Spleen (tissue), 11 donors: Measurements from ENCODE around the gene TNFAIP3. TPM values are rescaled to one million over a fixed set of nuclear protein-coding genes. Genes with fewer than 3 reads are reported as not detected.

ENCODE experiments used
- DNase-seq: peaks from one replicate; pipeline ENCODE4 v3.0.0-alpha.2; 2020
- H3K27ac ChIP-seq, 8 donors: fragments of 200-600 bp; sonication (generic) in 7 of 8; 1 replicate in 4 of 8; 2 replicates in 4 of 8; pipeline versions ENCODE4 v1.5.0 to v1.8.0; 2016 to 2021; ENCODE audit warnings: inconsistent platforms in 4 of 8, mild to moderate bottlenecking in 4 of 8, moderate library complexity in 1 of 8
- H3K27me3 ChIP-seq, 7 donors: fragments of 200-600 bp; sonication (generic) in 6 of 7; replicated peaks in 1 of 7; 1 replicate in 4 of 7; 2 replicates in 3 of 7; pipeline versions ENCODE4 v1.5.0 to v1.8.0; 2016 to 2021; ENCODE audit warnings: inconsistent platforms in 3 of 7, mild to moderate bottlenecking in 1 of 7
- H3K36me3 ChIP-seq, 6 donors: fragments of 200-600 bp; sonication (generic) in 5 of 6; 1 replicate in 4 of 6; 2 replicates in 2 of 6; pipeline versions ENCODE4 v1.5.0 to v1.8.0; 2016 to 2021; ENCODE audit warnings: inconsistent platforms in 2 of 6
- H3K4me1 ChIP-seq, 6 donors: fragments of 200-600 bp; sonication (generic) in 5 of 6; 1 replicate in 3 of 6; 2 replicates in 3 of 6; pipeline versions ENCODE4 v1.5.0 to v1.8.0; 2016 to 2021; ENCODE audit warnings: inconsistent platforms in 3 of 6
- H3K4me3 ChIP-seq, 8 donors: fragments of 200-600 bp; sonication (generic) in 7 of 8; 1 replicate in 4 of 8; 2 replicates in 4 of 8; pipeline versions ENCODE4 v1.5.0 to v1.8.0; 2016 to 2021; ENCODE audit warnings: inconsistent platforms in 4 of 8, mild to moderate bottlenecking in 4 of 8, moderate library complexity in 2 of 8
- H3K9me3 ChIP-seq, 8 donors: fragments of 200-600 bp; sonication (generic) in 7 of 8; 1 replicate in 4 of 8; 2 replicates in 4 of 8; pipeline versions ENCODE4 v1.5.0 to v1.8.0; 2016 to 2021; ENCODE audit warnings: inconsistent platforms in 4 of 8
- POLR2A ChIP-seq, 3 donors: fragments of 450-650 bp; IDR thresholded peaks; one replicate each; pipeline ENCODE4 v1.5.1; 2017; ENCODE audit warnings: antibody characterized with exemption in 3 of 3, mild to moderate bottlenecking in 1 of 3
- POLR2AphosphoS5 ChIP-seq, 3 donors: sonication (generic); formaldehyde crosslinking; IDR thresholded peaks; one replicate each; pipeline ENCODE4 v1.5.1; 2017; ENCODE audit warnings: antibody characterized with exemption in 3 of 3
- WGBS, 5 donors: extraction: QIAGEN DNeasy Blood & Tissue Kit in 3 of 5; methylation state at CpG; one replicate each; pipeline versions ENCODE4 v1.1.5 to v1.1.7; 2013 to 2018; 5-methylcytosine and 5-hydroxymethylcytosine counted together
- intact Hi-C: fragments of 100-400 bp; cut with DNase I; formaldehyde crosslinking; loops from one replicate; pipeline ENCODE4 v1.15.0; 2023; ENCODE audit warnings: low total_unique reads
- polyA plus RNA-seq, 3 donors: library from polyadenylated mRNA; stranded (reverse); fragments of 200-250 nt; gene quantifications; one replicate each; pipeline ENCODE4 v1.2.1, GENCODE V29; 2013
- total RNA-seq, 7 donors: library from RNA; depleted of rRNA in 3 of 7; stranded (reverse); fragments of >200 nt in 3 of 7; fragmentation: NEBNext Ultra II Directional in 4 of 7; extraction: Animal tissue kit (Norgen Biotek cat#: 25700) in 4 of 7; gene quantifications; one replicate each; pipeline versions ENCODE4 v1.1.0 to v1.2.1, GENCODE V29; 2016 to 2021
- TF ChIP-seq, protein P1 (sequence below), 11 experiments: fragments of 200-600 bp in 7 of 11; fragments of 450-650 bp in 4 of 11; sonication (generic) in 4 of 11; IDR thresholded peaks in 8 of 11; conservative IDR thresholded peaks in 3 of 11; 1 replicate in 7 of 11; 2 replicates in 4 of 11; pipeline versions ENCODE4 v1.4.0 to v1.8.0; 2016 to 2021; ENCODE audit warnings: antibody characterized with exemption in 11 of 11, inconsistent platforms in 4 of 11, mild to moderate bottlenecking in 1 of 11
- donor health status: healthy with polysubstance abuse.
- donor health status: DM: no; HTN: no; CAD: no; lungs with moderate emphysema.
- donor health status: DM: no; HTN: no; CAD: no.
- donor health status: Bipolar disorder and iron deficiency.
- donor health status: healthy.
- donor health status: DM: no; HTN: no; CAD: no.
- donor health status: DM: yes; HTN: yes; CAD: no.

The TNFAIP3 gene
- total and polyA plus RNA-seq, 10 donors = 23.2 to 133 (median 51.7) TPM

DNA sequence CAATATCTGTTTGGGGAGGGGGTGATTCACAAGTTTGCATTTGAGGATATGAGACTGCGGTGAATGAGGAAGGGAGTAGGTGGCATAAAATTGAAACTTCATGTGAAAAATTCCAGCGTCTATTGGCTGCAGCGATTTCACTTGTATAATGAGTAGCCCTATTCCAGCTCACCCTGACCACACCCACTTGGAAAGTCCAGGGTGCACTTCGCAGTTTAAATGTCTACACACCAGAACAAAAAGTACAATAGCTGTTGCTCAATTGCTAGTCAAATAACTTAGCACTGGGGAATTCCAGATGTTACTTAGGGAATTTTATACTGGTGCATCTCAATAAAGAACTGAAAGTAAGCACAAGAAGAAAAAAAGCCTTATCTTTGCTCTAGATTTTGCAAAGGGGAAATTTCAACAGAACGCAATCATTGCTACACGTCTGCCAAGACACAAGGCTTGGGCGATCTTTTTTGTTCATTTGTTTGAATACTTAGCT is 6.3 kb downstream of the TNFAIP3 start:
- peak overlapping the region in 6 of 8 donors; percentile 1 to 97 (median 85) for H3K4me3 ChIP-seq
- H3K4me1 ChIP-seq = peaks cover 47 to 100% (median 79%) of the 10 kb centered on the region in 6 donors
- intact Hi-C loops = loop anchor here (5.0 kb wide), 1 partner anchor 166 kb away; no protein-coding TSS in a partner anchor
- TF ChIP-seq POLR2AphosphoS5 (IDR thresholded peaks at IDR 0.05) = peak in 1 of 3 donors; percentile 74
- TF ChIP-seq, protein P1, sequence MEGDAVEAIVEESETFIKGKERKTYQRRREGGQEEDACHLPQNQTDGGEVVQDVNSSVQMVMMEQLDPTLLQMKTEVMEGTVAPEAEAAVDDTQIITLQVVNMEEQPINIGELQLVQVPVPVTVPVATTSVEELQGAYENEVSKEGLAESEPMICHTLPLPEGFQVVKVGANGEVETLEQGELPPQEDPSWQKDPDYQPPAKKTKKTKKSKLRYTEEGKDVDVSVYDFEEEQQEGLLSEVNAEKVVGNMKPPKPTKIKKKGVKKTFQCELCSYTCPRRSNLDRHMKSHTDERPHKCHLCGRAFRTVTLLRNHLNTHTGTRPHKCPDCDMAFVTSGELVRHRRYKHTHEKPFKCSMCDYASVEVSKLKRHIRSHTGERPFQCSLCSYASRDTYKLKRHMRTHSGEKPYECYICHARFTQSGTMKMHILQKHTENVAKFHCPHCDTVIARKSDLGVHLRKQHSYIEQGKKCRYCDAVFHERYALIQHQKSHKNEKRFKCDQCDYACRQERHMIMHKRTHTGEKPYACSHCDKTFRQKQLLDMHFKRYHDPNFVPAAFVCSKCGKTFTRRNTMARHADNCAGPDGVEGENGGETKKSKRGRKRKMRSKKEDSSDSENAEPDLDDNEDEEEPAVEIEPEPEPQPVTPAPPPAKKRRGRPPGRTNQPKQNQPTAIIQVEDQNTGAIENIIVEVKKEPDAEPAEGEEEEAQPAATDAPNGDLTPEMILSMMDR (IDR thresholded peaks at IDR 0.05 in 8 of 11, conservative IDR thresholded peaks at IDR 0.05 in 3 of 11) = no peak
- no peak for DNase-seq
- no peaks in the 10 kb centered on the region for H3K9me3 ChIP-seq
- H3K27ac ChIP-seq = peak overlapping the region; percentile 53 to 99 (median 84)
- H3K27me3 ChIP-seq = no peaks in the 10 kb centered on the region
- 4 to 15% (median 5%) methylated on average over 7 of the region's 7 CpGs for WGBS, 5 donors
- H3K36me3 ChIP-seq = peaks cover 0 to 63% (median 40%) of the 10 kb centered on the region in 6 donors

DNA sequence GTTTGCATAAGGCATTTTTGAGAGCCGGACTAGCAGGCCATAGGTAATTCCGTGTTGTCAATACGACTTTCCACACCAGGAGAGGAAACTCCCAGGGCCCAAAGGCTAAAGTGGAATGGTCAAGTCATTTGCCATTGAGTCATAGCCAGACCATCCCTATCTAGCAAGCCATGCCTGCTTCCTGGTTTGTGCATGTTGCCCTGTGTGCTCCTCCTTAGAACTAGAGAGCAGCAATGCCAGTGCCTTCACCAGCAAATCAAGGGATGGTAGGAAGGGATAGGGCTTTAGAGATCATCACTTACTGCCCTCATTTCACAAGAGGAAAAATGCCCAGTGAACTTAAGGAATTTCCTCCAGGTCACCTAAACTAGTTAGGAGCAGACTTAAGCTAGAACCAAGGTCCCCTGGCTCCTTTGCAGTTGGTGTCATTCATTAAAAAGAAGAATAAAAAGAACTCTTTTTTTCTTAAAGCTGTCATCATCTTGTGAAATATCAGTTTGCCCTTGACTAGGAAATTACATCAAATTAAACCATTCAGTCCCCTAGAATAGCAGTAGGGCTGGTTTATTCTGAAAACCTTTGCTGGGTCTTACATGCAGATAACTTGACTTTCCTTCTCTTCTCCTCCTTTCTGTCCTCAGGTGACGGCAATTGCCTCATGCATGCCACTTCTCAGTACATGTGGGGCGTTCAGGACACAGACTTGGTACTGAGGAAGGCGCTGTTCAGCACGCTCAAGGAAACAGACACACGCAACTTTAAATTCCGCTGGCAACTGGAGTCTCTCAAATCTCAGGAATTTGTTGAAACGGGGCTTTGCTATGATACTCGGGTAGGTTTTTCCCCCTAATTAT is 7.4 kb downstream of the TNFAIP3 start:
- WGBS, 5 donors = 54 to 77% (median 64%) methylated on average over 11 of the region's 11 CpGs
- intact Hi-C loops = loop anchor here (5.0 kb wide), 1 partner anchor 167 kb away; no protein-coding TSS in a partner anchor
- peaks cover 45 to 100% (median 79%) of the 10 kb centered on the region in 6 donors for H3K4me1 ChIP-seq

DNA sequence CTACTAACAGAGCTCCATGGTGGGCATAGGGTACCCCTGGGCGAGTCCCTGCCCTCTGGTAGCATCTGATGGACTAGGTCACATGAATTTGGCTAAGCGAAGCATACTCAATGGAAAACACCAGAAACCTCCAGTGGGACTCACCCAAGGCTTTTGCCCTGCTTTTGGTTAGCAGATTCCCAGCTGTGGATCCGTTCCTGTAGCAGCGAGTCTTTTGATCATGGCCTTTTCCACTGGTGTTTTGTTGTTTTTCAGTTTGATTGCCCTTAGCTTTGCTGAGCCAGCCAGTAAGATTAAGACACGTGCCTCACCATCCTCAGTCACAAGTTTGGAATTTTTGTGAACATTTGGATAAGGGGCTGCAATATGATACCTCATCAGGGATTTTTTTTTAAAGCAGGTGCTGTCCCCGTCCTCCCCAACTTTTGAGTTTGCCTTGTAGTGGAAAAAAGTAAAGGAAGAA is 8.0 kb downstream of the TNFAIP3 start:
- intact Hi-C loops = no loop called here
- H3K27ac ChIP-seq = peak overlapping the region in 6 of 8 donors; percentile 69 to 99 (median 98)
- H3K9me3 ChIP-seq = no peaks in the 10 kb centered on the region
- no peak overlapping the region for H3K4me3 ChIP-seq
- H3K4me1 ChIP-seq = peaks cover 39 to 100% (median 76%) of the 10 kb centered on the region in 6 donors
- TF ChIP-seq POLR2AphosphoS5 (IDR thresholded peaks at IDR 0.05) = peak in 1 of 3 donors; percentile 18
- TF ChIP-seq POLR2A (IDR thresholded peaks at IDR 0.05) = no peak
- no peaks in the 10 kb centered on the region for H3K27me3 ChIP-seq
- DNase-seq = no peak
- peaks cover 10 to 81% (median 58%) of the 10 kb centered on the region in 6 donors for H3K36me3 ChIP-seq
- WGBS, 5 donors = 82 to 90% (median 86%) methylated on average over 6 of the region's 6 CpGs

More for the DNA sequence above, 7.4 kb downstream of the TNFAIP3 start:
- Histone ChIP-seq H3K27me3 (no peaks in the 10 kb centered on the region), H3K9me3 (no peaks in the 10 kb centered on the region), H3K27ac (peak overlapping the region; percentile 53 to 99 (median 84)), H3K36me3 (peaks cover 10 to 74% (median 51%) of the 10 kb centered on the region in 6 donors), H3K4me3 (peak overlapping the region in 1 of 8 donors; percentile 85)
- DNase-seq = no peak
- TF ChIP-seq POLR2A (IDR thresholded peaks at IDR 0.05) (no peak), POLR2AphosphoS5 (IDR thresholded peaks at IDR 0.05) (peak in 1 of 3 donors; percentile 67)

DNA sequence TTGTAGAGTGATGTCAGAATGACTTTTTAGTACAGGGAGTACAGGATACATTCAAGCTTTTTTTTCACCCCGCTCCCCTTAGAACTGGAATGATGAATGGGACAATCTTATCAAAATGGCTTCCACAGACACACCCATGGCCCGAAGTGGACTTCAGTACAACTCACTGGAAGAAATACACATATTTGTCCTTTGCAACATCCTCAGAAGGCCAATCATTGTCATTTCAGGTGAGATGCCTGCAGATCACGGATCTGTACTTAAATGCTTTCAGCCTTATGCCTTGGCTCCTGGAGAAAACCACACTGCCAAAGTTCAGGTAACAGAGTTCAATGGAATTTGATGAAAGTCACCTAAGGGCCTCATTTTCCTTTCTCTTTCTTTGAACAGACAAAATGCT is 8.5 kb downstream of the TNFAIP3 start:
- Histone ChIP-seq H3K27ac (peak overlapping the region in 4 of 8 donors; percentile 98 to 99 (median 99)), H3K36me3 (peaks cover 10 to 86% (median 63%) of the 10 kb centered on the region in 6 donors), H3K4me1 (peaks cover 34 to 100% (median 71%) of the 10 kb centered on the region in 6 donors), H3K9me3 (no peaks in the 10 kb centered on the region), H3K4me3 (no peak overlapping the region), H3K27me3 (no peaks in the 10 kb centered on the region)
- intact Hi-C loops = no loop called here
- TF ChIP-seq POLR2AphosphoS5 (IDR thresholded peaks at IDR 0.05) (peak in 1 of 3 donors; percentile 43), POLR2A (IDR thresholded peaks at IDR 0.05) (no peak)
- TF ChIP-seq, protein P1 (IDR thresholded peaks at IDR 0.05 in 8 of 11, conservative IDR thresholded peaks at IDR 0.05 in 3 of 11) = no peak
- 87 to 97% (median 95%) methylated on average over 3 of the region's 3 CpGs for WGBS, 5 donors
- no peak for DNase-seq
